Activated T-helper 1 cell treated with anti-CD3 and anti-CD28 coated beads, Interleukin-2, amount 50 U/mL, for 16 hours (primary cell): ENCODE measurements around the gene ZNF69.
"Not testable (repeated sequence)": the region's sequence is repeated elsewhere in the genome, so short reads cannot be mapped to it uniquely, and the experiment has no call there.

Experiments used
- DNase-seq, 2 donors: peaks; one replicate each; pipeline ENCODE4 v3.0.0-alpha.2; 2020; ENCODE audit warnings: low read depth in 1 of 2, low spot score in 1 of 2

Gene ZNF69

GRCh38 chr19:11887611-11888531, at the start of gene ZNF69:
Gene ZNF69 (plus strand): TSS chr19:11887782. CDS start chr19:11887924, 142 bp downstream.
- DNase-seq = peak; percentile 6 to 24

DNA sequence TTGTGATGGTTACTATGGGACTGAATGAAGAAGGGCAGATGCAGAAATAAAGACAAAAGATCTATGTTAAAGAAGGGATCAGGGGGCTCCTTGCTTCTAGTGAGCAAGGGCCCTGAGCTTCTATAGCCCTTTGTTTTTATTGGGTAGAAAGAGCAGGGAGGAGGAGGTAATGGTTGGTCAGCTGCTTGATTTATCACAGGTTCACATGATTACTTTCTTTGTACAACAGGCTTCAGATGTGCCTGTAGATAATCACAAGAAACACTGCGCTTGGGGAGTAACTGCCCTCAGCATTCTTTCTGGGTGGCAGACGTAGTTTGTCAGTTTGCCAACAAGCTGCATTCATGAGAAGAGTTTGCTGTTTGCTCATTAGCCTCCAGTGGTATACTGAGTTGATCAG, 43.9 kb upstream of the ZNF69 start:
- no peak for DNase-seq

- not testable (repeated sequence) for DNase-seq
These were observed 40.0 kb upstream of the ZNF69 start for GRCh38 chr19:11847615-11848014.

DNA sequence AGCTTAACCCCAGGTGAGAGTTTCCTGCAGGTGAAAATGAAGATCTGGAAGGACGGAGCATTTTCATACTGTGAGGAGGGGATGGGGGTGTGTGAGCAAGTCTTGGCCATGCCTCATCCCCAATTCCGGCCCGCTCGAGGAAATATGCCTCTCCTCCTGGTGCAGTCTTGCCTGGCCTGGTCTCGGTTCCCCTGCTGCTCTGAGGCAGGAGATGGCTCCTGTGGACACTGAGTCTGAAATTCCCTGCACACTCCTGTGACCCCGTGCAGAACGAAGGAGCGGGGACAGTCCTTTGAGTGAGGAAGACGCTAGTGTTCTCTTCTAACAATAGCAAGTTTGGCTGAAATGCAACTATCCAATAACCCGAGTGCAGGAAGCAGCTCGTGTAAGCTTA, 39.4 kb upstream of the ZNF69 start:
- DNase-seq = no peak

DNA sequence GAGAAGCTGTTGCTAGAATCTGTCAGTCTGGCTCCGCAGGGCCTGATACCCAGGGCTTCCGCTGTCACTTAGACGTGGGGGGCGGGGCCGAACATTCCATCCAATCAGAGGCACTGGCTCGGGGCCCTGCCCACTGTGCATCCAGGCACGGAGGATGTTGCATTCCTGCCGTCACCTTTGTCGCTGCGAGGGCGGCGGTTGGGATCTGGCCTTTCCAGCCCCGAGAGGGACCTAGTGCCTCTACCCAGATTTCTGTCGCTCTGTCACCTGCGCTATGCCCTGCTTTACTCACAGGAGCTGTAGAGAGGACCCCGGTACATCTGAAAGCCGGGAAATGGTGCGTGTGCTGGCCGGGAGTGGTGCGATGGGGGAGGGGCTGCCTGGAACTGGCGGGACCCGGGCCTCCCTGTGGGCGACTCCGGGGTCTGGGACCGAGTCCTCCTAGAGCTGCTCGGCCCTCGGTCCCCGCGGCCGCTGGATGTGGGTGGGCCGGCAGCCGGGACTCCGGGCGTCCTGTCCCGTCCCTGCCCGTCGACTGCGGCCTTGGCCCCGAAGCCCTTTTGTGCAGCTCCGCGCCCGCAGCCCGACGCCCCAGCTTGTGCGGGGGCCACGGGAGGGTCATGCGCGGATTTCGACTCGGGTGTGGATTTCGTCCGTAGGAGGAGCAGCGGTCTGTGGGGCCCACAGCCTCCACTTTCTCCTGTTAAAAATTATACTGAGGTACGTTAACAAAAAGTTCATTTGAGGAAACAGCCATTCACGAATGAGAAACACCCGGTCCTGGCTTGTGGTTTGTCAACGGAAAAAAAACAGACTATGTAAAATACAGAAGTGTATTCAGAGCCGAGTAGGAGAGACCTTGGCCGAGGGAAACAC, 38.8 kb upstream of the ZNF69 start, which contains the start of gene ZNF439:
Gene ZNF439 (plus strand): TSS at position 133 of the 876 bp plus-strand sequence. CDS start 142 bp downstream, at position 275.
- DNase-seq = peak; percentile 63 to 81

DNA sequence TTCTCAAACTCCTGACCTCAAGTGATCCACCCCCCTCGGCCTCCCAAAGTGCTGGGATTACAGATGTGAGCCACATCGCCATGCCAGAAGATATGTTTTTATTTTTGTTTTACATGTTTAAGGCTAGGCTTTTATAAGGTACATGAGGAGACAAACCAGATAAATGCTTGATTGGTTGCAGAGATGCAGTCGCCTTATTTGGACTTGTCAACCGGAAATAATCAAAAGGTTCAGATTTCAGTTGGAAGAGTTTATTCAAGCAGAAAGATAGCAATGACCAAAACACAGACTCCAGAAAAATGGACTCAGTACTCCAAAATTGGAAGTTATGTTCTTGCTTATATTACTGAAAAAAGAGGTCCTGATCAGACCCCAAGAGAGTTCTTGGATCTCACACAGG, 37.3 kb upstream of the ZNF69 start:
- DNase-seq = not testable (repeated sequence)

GRCh38 chr19:11853358-11853757, 34.2 kb upstream of the ZNF69 start:
- DNase-seq = no peak

DNA sequence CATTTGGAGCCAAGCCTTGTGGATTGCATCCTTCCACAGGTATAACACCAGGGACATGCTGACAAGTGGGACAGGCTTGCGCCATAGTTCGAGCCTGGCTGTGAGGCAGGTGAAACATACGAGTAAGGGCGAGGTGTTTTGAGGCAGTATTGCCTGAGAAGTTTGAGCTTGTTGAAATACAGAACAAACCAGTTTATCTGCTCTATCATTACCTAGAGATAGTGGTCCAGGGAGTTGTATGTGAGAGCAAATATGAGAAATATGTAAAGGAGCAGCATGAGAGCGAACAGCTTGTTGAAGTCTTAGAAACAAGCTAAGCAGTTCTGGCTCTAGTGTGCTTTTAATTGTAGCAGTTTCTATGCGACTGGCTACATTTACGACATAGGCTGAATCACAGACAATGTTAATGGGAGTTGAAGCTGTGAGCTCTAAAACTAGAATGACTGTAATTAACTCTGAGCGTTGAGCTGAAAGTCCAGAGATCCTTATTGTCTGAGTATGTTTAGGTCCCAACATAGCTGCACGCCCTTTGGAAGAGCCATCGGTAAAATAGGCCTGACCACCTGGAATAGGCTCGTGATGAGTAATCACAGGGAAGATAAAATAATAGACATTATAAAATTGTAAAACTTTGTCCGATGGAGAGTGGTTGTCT, 30.9 kb upstream of the ZNF69 start:
- no peak for DNase-seq

DNA sequence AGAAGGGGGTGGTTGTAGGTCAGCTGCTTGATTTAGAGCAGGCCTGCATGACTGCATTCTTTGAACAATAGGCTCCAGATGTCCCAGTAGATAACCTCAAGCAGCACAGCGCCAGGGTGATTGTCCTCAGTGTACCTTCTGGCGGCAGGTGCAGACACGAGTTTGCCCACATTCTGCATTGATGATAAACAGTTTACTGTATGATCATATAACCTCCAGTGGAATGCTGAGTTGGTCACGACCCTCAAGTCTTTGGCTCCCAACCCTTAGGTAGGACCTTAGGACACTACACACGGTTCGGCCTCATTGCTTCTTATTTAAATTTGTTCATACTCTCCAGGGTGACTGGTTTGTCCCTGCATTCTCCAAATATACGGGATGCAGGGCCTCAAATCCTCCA, 26.9 kb upstream of the ZNF69 start:
- DNase-seq = no peak

DNA sequence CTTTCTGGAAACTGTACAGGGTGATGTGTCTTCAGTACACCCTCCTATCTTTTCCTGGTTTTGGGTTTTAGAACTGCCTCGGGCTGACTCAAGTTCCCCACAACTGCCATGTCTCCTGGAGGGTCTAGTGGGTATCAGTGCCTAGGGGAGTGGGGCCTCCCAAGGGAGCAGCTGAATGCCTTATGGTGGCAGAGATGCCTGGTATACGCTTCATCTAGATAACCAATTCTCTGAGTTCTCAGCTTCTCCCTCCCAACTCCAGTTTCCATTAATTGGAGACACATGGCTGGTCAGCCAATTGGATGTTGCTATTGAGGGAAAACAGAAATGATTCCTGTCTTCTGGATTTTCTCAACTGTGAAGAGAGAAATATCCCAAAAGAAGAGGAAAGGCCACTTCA, 26.3 kb upstream of the ZNF69 start:
- DNase-seq = no peak

GRCh38 chr19:11867766-11868165, 19.8 kb upstream of the ZNF69 start:
- DNase-seq = not testable (repeated sequence)

DNA sequence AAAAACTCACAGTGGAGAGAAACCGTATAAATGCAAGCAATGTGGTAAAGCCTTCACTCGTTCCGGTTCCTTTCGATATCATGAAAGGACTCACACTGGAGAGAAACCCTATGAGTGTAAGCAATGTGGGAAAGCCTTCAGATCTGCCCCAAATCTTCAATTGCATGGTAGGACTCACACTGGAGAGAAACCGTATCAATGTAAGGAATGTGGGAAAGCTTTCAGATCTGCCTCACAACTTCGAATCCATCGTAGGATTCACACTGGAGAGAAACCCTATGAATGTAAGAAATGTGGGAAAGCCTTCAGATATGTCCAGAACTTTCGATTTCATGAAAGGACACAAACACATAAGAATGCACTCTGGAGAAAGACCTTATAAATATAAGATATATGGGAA, 19.4 kb upstream of the ZNF69 start:
- no peak for DNase-seq

GRCh38 chr19:11872624-11873023, 15.0 kb upstream of the ZNF69 start:
- no peak for DNase-seq

GRCh38 chr19:11873762-11874161, 13.8 kb upstream of the ZNF69 start:
- DNase-seq = no peak

GRCh38 chr19:11879687-11880266, 7.8 kb upstream of the ZNF69 start:
- DNase-seq = peak in 1 of 2 donors; percentile 10

DNA sequence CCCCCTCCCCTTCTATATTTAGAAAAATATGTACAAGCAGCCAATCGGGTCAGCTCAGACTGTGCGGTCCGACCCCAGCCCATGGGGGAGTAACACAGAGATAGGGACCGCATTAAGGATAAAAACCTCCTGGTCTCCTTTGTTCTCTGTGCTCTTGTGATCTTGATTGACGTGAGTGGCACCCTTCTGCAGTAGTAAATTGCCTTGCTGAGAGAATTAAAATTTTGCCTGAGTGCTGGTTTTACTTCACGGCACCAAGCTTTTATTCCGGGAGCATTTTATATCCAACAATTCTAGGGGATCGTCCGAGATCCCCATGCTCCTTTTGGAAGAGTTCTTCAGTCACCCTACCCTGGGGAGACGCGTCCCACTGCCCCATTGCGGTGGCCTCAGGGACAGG, 7.0 kb upstream of the ZNF69 start:
- DNase-seq = no peak

DNA sequence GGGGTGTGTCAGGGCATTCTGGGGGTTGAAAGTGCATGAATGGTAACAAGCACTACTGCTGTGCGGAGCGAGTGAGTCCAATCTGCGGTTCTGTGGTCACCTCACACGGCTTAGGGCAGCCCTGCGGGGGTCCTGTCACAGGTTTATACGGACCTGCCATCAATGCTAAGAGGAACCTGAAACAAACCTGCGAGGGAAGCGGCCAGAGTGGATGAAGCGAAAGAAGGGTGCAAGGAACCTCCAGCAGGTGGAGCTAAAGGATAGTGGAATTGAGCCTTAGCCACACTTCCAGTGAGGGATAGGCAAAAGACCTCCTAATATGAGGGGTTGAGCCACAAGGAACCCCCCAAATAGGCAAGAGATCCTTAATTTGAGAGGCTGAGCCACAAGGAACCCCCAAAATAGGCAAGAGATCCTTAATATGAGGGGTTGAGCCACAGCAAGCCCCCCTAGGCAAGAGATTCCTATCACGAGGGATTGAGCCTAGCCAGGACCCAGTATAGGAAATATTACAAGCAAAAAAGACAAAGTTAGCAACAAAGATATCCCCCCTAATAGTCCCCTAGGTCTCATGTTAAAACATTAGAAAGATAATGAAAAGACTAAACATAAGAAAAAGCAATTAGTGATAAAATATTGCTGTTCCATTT, 6.3 kb upstream of the ZNF69 start:
- DNase-seq = peak; percentile 22 to 30

- no peak for DNase-seq
These were observed 5.0 kb upstream of the ZNF69 start for GRCh38 chr19:11882606-11883005.

- DNase-seq = no peak
These were observed 360 bp upstream of the ZNF69 start for GRCh38 chr19:11887234-11887610.

- not testable (repeated sequence) for DNase-seq
These were observed 2.3 kb downstream of the ZNF69 start for GRCh38 chr19:11889901-11890300.
